Upper lobe of left lung (tissue), 6 donors: ENCODE results near the gene MT1G. TPM values are rescaled to one million over a fixed set of nuclear protein-coding genes. Genes with fewer than 3 reads are reported as not detected.
A peak's percentile ranks its signal among the peaks of the same experiment; 100 is the strongest.

Experiments used
- ATAC-seq, 2 donors: fragments of 200-7000 bp; cut with Tn5 transposase; one replicate each; pipeline ENCODE4 v1.9.1; 2022; ENCODE audit warnings: mild to moderate bottlenecking in 2 of 2, moderate library complexity in 2 of 2; ENCODE audit not compliant: low FRiP score in 2 of 2
- DNase-seq, 2 donors: peaks; one replicate each; pipeline ENCODE4 v3.0.0-alpha.2; 2019 to 2020
- H3K27ac ChIP-seq, 4 donors: fragments of 200-600 bp; sonication (generic); one replicate each; pipeline ENCODE4 v1.5.1; 2016 to 2019
- H3K27me3 ChIP-seq, 4 donors: fragments of 200-600 bp; sonication (generic); one replicate each; pipeline ENCODE4 v1.5.1; 2017 to 2019
- H3K36me3 ChIP-seq, 4 donors: fragments of 200-600 bp; sonication (generic); one replicate each; pipeline ENCODE4 v1.5.1; 2016 to 2019
- H3K4me1 ChIP-seq, 4 donors: fragments of 200-600 bp; sonication (generic); one replicate each; pipeline ENCODE4 v1.5.1; 2018 to 2019
- H3K4me3 ChIP-seq, 4 donors: fragments of 200-600 bp; sonication (generic); one replicate each; pipeline ENCODE4 v1.5.1; 2017 to 2019; ENCODE audit warnings: mild to moderate bottlenecking in 2 of 4, moderate library complexity in 1 of 4
- H3K9me3 ChIP-seq, 4 donors: fragments of 200-600 bp; sonication (generic); one replicate each; pipeline ENCODE4 v1.5.1; 2018 to 2019
- CTCF ChIP-seq, 6 experiments: fragments of 450-650 bp in 4 of 6; fragments of 200-600 bp in 2 of 6; sonication (generic) in 2 of 6; IDR thresholded peaks; one replicate each; pipeline ENCODE4 v1.5.1; 2016 to 2019; ENCODE audit warnings: antibody characterized with exemption in 6 of 6
- EP300 ChIP-seq, 4 donors: sonication (generic); formaldehyde crosslinking; IDR thresholded peaks; one replicate each; pipeline ENCODE4 v1.5.1; 2017; ENCODE audit warnings: antibody characterized with exemption in 4 of 4, control low read depth in 2 of 4
- POLR2A ChIP-seq, 4 donors: fragments of 450-650 bp; IDR thresholded peaks; one replicate each; pipeline ENCODE4 v1.5.1; 2016 to 2017; ENCODE audit warnings: antibody characterized with exemption in 4 of 4, mild to moderate bottlenecking in 2 of 4
- POLR2AphosphoS5 ChIP-seq, 2 donors: sonication (generic); formaldehyde crosslinking; IDR thresholded peaks; one replicate each; pipeline ENCODE4 v1.5.1; 2017; ENCODE audit warnings: antibody characterized with exemption in 2 of 2
- WGBS, 2 donors: methylation state at CpG; one replicate each; pipeline ENCODE4 v1.1.5; 2017 to 2018; 5-methylcytosine and 5-hydroxymethylcytosine counted together
- total RNA-seq, 6 donors: library from RNA; depleted of rRNA in 4 of 6; stranded (reverse); fragments of >200 nt in 4 of 6; gene quantifications; one replicate each; pipeline versions ENCODE4 v1.1.0 to v1.2.1, GENCODE V29; 2016 to 2021
- donor health status: DM: no; HTN: no; CAD: no; lungs with moderate emphysema.
- donor health status: DM: no; HTN: yes; CAD: no; lungs with severe emphysema.

MT1G gene
- total RNA-seq, 6 donors from 2014 or later = 4.5 to 93.0 (median 14.0) TPM; not detected in 1

GRCh38 chr16:56630134-56630533 lies 37.7 kb downstream of the MT1G start:
- H3K4me3 ChIP-seq = no peak overlapping the region
- H3K4me1 ChIP-seq = peaks cover 10 to 49% (median 22%) of the 10 kb centered on the region in 4 donors
- WGBS, 2 donors = 65 to 75% methylated on average over 3 of the region's 3 CpGs
- peaks cover 0 to 8% (median 3%) of the 10 kb centered on the region in 4 donors for H3K27me3 ChIP-seq
- H3K27ac ChIP-seq = no peak overlapping the region
- TF ChIP-seq CTCF (IDR thresholded peaks at IDR 0.05) = no peak
- TF ChIP-seq POLR2AphosphoS5 (IDR thresholded peaks at IDR 0.05) = no peak
- no peak for TF ChIP-seq POLR2A (IDR thresholded peaks at IDR 0.05)
- TF ChIP-seq EP300 (IDR thresholded peaks at IDR 0.05) = no peak
- no peaks in the 10 kb centered on the region for H3K9me3 ChIP-seq
- ATAC-seq (no peak), DNase-seq (no peak)
- no peaks in the 10 kb centered on the region for H3K36me3 ChIP-seq

GRCh38 chr16:56629531-56629930 lies 38.3 kb downstream of the MT1G start:
- WGBS, 2 donors = 86 to 95% methylated on average over 3 of the region's 3 CpGs
- Histone ChIP-seq H3K36me3 (no peaks in the 10 kb centered on the region), H3K27ac (peak overlapping the region in 3 of 4 donors; percentile 22 to 53 (median 44)), H3K4me1 (peaks cover 11 to 49% (median 20%) of the 10 kb centered on the region in 4 donors), H3K9me3 (no peaks in the 10 kb centered on the region), H3K4me3 (no peak overlapping the region), H3K27me3 (peaks cover 0 to 7% (median 1%) of the 10 kb centered on the region in 4 donors)
- TF ChIP-seq POLR2AphosphoS5 (IDR thresholded peaks at IDR 0.05) (no peak), POLR2A (IDR thresholded peaks at IDR 0.05) (no peak)
- ATAC-seq = no peak
- no peak for DNase-seq

- ATAC-seq (no peak), DNase-seq (no peak)
- Histone ChIP-seq H3K36me3 (no peaks in the 10 kb centered on the region), H3K4me3 (no peak overlapping the region), H3K4me1 (peaks cover 9 to 49% (median 20%) of the 10 kb centered on the region in 4 donors), H3K27ac (peak overlapping the region; percentile 17 to 53 (median 33)), H3K27me3 (peaks cover 0 to 7% (median 1%) of the 10 kb centered on the region in 4 donors), H3K9me3 (no peaks in the 10 kb centered on the region)
- 74 to 79% methylated on average over 8 to 9 of the region's 9 CpGs for WGBS, 2 donors
- TF ChIP-seq POLR2A (IDR thresholded peaks at IDR 0.05) (no peak), EP300 (IDR thresholded peaks at IDR 0.05) (no peak), POLR2AphosphoS5 (IDR thresholded peaks at IDR 0.05) (no peak), CTCF (IDR thresholded peaks at IDR 0.05) (no peak)
Observed at GRCh38 chr16:56628486-56629350, 39.1 kb downstream of the MT1G start.

- Histone ChIP-seq H3K27ac (peak overlapping the region; percentile 88 to 97 (median 92)), H3K4me3 (peak overlapping the region; percentile 44 to 70 (median 58)), H3K9me3 (no peaks in the 10 kb centered on the region), H3K36me3 (no peaks in the 10 kb centered on the region), H3K27me3 (peaks cover 0 to 4% (median 1%) of the 10 kb centered on the region in 4 donors), H3K4me1 (peaks cover 9 to 33% (median 17%) of the 10 kb centered on the region in 4 donors)
- DNase-seq (no peak), ATAC-seq (no peak)
- WGBS, 2 donors = 41 to 63% methylated on average over 6 to 7 of the region's 7 CpGs
- no peak for TF ChIP-seq EP300 (IDR thresholded peaks at IDR 0.05)
- TF ChIP-seq POLR2A (IDR thresholded peaks at IDR 0.05) = no peak
- no peak for TF ChIP-seq CTCF (IDR thresholded peaks at IDR 0.05)
- no peak for TF ChIP-seq POLR2AphosphoS5 (IDR thresholded peaks at IDR 0.05)
Observed at GRCh38 chr16:56626685-56627084, 41.2 kb downstream of the MT1G start.

GRCh38 chr16:56625943-56626654 lies 41.8 kb downstream of the MT1G start:
- peak; percentile 83 to 88 for ATAC-seq

More at GRCh38 chr16:56625943-56626654, 41.8 kb downstream of the MT1G start:
- DNase-seq = peak in 1 of 2 donors; percentile 36
- Histone ChIP-seq H3K27ac (peak overlapping the region; percentile 88 to 97 (median 92)), H3K4me3 (peak overlapping the region; percentile 44 to 70 (median 58)), H3K9me3 (no peaks in the 10 kb centered on the region), H3K27me3 (peaks cover 0 to 4% (median 1%) of the 10 kb centered on the region in 4 donors), H3K4me1 (peaks cover 7 to 29% (median 17%) of the 10 kb centered on the region in 4 donors), H3K36me3 (no peaks in the 10 kb centered on the region)
- WGBS, 2 donors = 24 to 26% methylated on average over 8 to 16 of the region's 16 CpGs
- TF ChIP-seq EP300 (IDR thresholded peaks at IDR 0.05) (no peak), POLR2A (IDR thresholded peaks at IDR 0.05) (peak in 1 of 4 donors; percentile 3)
